ENCODE data around the gene TMEM114. TPM values are rescaled to one million over a fixed set of nuclear protein-coding genes. Genes with fewer than 3 reads are reported as not detected.
"Not testable (repeated sequence)": the region's sequence is repeated elsewhere in the genome, so short reads cannot be mapped to it uniquely, and the experiment has no call there.

Gene TMEM114
- total RNA-seq, 1 donor from 2014 or later: not detected

DNA sequence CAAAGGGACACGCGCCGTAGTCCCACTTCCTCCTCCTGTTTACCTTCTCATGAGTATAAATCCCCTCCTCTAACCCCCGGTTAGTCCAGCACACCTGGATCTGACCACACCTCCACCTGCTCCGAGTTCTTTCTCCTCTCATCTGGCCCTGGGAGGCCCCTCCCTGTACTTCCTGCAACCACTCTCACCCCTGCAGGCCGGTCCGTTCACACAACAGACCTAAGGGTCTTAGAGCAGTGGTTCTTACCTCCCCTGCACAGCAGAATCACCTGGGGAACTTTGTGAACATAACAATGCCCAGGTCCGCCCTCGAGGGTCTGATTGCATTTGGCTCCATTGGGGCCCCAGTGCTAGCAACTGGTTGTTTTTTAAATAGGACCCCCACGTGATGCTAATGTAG is 24.8 kb downstream of the TMEM114 start:
- Mint-ChIP-seq H3K36me3 (ENCODE audit: low read depth) (no peaks in the 10 kb centered on the region), H3K4me3 (ENCODE audit: low read depth) (no peak overlapping the region), H3K27me3 (ENCODE audit: low read depth) (no peaks in the 10 kb centered on the region), H3K4me1 (ENCODE audit: low read depth) (peaks cover 6% of the 10 kb centered on the region), H3K27ac (no peak overlapping the region), H3K9me3 (peaks cover 3% of the 10 kb centered on the region)
- no peak for DNase-seq (ENCODE audit: low spot score)
- intact Hi-C loops (cut with micrococcal nuclease): loop anchor here (5.0 kb wide), 1 partner anchor 57 kb away; the partner anchor contains the start of gene METTL22

DNA sequence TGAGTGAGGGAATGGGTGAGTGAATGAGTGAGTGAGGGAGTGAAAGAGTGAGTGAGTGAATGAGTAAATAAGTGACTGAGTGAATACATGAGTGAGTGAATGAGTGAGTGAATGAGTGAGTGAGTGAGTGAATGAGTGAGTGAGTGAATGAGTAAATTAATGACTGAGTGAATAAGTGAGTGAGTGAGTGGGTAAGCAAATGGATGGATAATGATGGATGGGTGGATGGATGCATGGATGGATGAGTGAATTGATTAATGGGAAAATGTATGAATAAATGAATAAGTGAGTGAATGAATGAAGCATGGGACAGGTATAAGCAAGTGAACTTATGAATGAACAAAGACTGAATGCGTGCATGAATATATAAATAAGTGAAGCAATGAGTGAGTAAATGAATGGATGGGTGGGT is 25.4 kb downstream of the TMEM114 start:
- no peak overlapping the region for H3K4me3 Mint-ChIP-seq (ENCODE audit: low read depth)
- intact Hi-C loops (cut with micrococcal nuclease): loop anchor here (5.0 kb wide), 1 partner anchor 57 kb away; the partner anchor contains the start of gene METTL22
- H3K9me3 Mint-ChIP-seq: peaks cover 5% of the 10 kb centered on the region
- DNase-seq (ENCODE audit: low spot score): no peak
- H3K27ac Mint-ChIP-seq: no peak overlapping the region
- H3K36me3 Mint-ChIP-seq (ENCODE audit: low read depth): no peaks in the 10 kb centered on the region
- H3K27me3 Mint-ChIP-seq (ENCODE audit: low read depth): no peaks in the 10 kb centered on the region
- peaks cover 6% of the 10 kb centered on the region for H3K4me1 Mint-ChIP-seq (ENCODE audit: low read depth)

DNA sequence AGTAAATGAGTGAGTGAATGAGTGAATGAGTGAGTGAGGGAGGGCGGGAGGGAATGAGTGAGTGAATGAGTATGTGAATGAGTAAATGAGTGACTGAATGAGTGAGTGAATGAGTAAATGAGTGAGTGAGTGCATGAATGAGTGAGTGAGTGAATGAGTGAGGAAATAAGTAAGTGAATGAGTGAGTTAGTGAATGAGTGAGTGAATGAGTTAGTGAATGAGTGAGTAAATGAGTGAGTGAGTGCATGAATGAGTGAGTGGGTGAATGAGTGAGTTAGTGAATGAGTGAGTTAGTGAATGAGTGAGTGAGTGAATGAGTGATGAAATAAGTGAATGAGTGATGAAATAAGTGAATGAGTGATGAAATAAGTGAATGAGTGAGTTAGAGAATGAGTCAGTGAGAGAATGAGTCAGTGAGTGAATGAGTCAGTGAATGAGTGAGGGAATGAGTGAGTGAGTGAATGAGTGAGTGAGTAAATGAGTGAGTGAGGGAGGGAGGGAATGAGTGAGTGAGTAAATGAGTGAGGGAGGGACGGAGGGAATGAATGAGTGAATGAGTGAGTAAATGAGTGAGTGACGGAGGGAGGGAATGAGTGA is 26.3 kb downstream of the TMEM114 start:
- H3K27ac Mint-ChIP-seq; DNase-seq (ENCODE audit: low spot score); H3K4me3 Mint-ChIP-seq (ENCODE audit: low read depth); intact Hi-C loops (cut with micrococcal nuclease); H3K4me1 Mint-ChIP-seq (ENCODE audit: low read depth); H3K27me3 Mint-ChIP-seq (ENCODE audit: low read depth); H3K9me3 Mint-ChIP-seq; H3K36me3 Mint-ChIP-seq (ENCODE audit: low read depth): not testable (repeated sequence)

DNA sequence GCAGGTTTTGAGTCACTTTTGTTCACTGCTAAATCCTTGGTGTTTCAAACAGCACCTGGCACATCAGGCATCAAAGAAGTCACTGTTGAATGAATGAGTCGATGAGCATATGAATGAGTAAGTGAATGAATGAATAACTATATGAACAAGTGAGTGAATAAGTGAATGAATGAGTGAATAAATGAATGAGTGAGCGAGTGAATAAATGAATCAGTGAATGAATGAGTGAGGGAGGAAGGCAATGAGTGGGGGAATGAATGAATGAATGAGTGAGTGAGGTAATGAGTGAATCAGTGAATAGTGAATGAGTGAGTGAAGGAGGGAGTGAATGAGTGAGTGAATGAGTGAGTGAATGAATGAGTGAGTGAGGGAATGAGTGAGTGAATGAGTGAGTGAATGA is 28.8 kb downstream of the TMEM114 start:
- Mint-ChIP-seq H3K27me3 (ENCODE audit: low read depth) (no peaks in the 10 kb centered on the region), H3K4me1 (ENCODE audit: low read depth) (no peaks in the 10 kb centered on the region), H3K9me3 (peaks cover 5% of the 10 kb centered on the region), H3K4me3 (ENCODE audit: low read depth) (no peak overlapping the region), H3K27ac (no peak overlapping the region), H3K36me3 (ENCODE audit: low read depth) (no peaks in the 10 kb centered on the region)
- intact Hi-C loops (cut with micrococcal nuclease): no loop called here
- DNase-seq (ENCODE audit: low spot score): no peak

DNA sequence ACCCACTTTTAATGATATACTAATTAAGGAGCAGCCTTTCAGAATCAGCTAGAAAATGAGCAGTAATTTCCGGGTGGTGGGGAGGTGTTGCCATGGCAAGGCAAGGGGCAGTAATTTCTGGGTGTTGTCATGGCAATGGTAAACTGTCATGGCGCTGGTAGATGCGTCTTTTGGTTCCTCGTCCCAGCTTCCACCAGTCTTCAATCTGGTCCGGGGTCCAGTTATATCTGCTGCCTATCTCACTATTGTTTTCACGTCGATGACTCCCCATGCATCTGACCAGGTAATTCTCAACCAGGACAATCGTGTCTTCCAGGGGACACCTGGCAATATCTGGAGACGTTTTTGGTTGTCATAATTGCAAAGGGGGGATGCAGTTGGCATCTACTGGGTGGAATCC is 34.9 kb downstream of the TMEM114 start:
- peaks cover 1% of the 10 kb centered on the region for H3K9me3 Mint-ChIP-seq
- no peak for DNase-seq (ENCODE audit: low spot score)
- no peaks in the 10 kb centered on the region for H3K36me3 Mint-ChIP-seq (ENCODE audit: low read depth)
- intact Hi-C loops (cut with micrococcal nuclease): no loop called here
- H3K4me3 Mint-ChIP-seq (ENCODE audit: low read depth): no peak overlapping the region
- no peaks in the 10 kb centered on the region for H3K27me3 Mint-ChIP-seq (ENCODE audit: low read depth)
- peaks cover 2% of the 10 kb centered on the region for H3K4me1 Mint-ChIP-seq (ENCODE audit: low read depth)
- no peak overlapping the region for H3K27ac Mint-ChIP-seq

DNA sequence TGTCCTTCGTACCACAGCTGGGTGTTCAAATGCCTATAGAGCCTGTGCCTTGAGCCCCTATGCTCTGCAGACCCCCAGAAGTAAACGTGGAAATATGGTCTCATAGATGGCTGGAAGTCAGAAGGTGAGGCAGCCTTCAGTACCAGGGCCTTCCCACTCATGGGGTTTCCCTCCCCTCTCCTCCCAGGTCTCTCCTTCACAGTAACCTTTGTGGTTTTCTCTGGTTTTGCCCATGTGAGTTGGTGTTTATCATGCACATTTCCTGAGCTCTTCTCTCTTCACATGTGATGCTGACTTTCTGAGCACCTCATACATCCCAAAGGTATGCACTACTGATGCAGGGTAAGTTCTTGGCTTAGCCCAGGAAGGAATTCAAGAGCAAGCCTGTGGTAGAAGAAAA is 35.4 kb downstream of the TMEM114 start:
- Mint-ChIP-seq H3K27me3 (ENCODE audit: low read depth) (no peaks in the 10 kb centered on the region), H3K9me3 (no peaks in the 10 kb centered on the region), H3K27ac (no peak overlapping the region), H3K4me3 (ENCODE audit: low read depth) (no peak overlapping the region), H3K4me1 (ENCODE audit: low read depth) (peaks cover 2% of the 10 kb centered on the region), H3K36me3 (ENCODE audit: low read depth) (no peaks in the 10 kb centered on the region)
- intact Hi-C loops (cut with micrococcal nuclease): no loop called here
- no peak for DNase-seq (ENCODE audit: low spot score)

DNA sequence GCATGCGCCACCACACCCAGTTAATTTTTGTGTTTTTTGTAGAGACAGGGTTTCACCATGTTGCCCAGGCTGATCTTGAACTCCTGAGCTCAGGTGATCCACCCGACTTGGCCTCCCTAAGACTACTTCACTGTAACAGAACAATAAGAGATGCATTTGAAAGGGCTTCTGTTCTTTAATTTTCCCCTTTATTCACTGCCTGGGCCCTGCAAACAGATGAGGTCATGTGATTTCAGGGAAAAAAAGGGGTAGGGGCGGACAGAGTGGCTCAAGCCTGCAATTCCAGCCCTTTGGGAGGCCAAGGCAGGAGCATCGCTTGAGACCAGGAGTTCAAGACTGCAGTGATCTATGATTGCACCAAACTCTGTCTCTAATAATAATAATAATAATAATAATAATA is 36.3 kb downstream of the TMEM114 start:
- peaks cover 2% of the 10 kb centered on the region for H3K4me1 Mint-ChIP-seq (ENCODE audit: low read depth)
- H3K36me3 Mint-ChIP-seq (ENCODE audit: low read depth): no peaks in the 10 kb centered on the region
- intact Hi-C loops (cut with micrococcal nuclease): no loop called here
- no peak overlapping the region for H3K4me3 Mint-ChIP-seq (ENCODE audit: low read depth)
- H3K27ac Mint-ChIP-seq: no peak overlapping the region
- no peaks in the 10 kb centered on the region for H3K9me3 Mint-ChIP-seq
- H3K27me3 Mint-ChIP-seq (ENCODE audit: low read depth): no peaks in the 10 kb centered on the region
- no peak for DNase-seq (ENCODE audit: low spot score)

DNA sequence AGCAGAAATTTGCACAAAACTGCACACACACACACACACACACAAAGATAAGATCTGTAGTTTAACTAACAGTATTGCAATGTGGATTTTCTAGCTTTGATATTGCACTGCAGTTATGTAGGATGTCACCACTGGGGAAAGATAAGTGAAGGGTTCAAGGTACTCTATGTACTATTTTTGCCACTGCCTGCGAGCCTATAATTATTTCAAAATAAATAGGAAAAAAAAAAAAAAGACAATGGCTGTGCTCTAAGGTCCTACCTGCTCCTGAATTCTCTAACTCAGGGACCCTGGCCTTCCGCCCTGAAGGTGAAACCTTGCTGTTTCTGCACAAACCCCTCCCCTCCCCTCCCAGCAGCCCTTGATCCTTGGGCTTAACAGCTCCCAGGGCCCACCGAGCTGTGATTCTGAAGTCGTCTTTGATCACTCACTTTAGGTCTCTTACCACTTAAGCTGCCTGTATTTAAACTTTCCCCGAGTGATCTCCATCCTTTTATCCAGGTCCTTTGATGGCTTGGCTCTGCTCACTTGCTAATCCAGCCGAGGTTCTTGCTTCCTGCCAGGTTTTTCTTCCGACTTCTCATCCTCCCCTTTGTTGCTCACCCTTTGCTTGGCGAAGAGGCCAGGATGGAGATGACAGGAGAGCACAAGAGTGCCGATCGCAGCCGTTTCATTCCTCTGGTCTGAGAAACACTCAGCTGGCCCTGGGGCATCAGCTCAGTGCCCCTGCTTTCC is 37.7 kb downstream of the TMEM114 start:
- DNase-seq (ENCODE audit: low spot score): no peak
- Mint-ChIP-seq H3K27me3 (ENCODE audit: low read depth) (no peaks in the 10 kb centered on the region), H3K9me3 (no peaks in the 10 kb centered on the region), H3K4me3 (ENCODE audit: low read depth) (no peak overlapping the region), H3K36me3 (ENCODE audit: low read depth) (no peaks in the 10 kb centered on the region), H3K4me1 (ENCODE audit: low read depth) (peaks cover 2% of the 10 kb centered on the region), H3K27ac (no peak overlapping the region)
- intact Hi-C loops (cut with micrococcal nuclease): no loop called here

DNA sequence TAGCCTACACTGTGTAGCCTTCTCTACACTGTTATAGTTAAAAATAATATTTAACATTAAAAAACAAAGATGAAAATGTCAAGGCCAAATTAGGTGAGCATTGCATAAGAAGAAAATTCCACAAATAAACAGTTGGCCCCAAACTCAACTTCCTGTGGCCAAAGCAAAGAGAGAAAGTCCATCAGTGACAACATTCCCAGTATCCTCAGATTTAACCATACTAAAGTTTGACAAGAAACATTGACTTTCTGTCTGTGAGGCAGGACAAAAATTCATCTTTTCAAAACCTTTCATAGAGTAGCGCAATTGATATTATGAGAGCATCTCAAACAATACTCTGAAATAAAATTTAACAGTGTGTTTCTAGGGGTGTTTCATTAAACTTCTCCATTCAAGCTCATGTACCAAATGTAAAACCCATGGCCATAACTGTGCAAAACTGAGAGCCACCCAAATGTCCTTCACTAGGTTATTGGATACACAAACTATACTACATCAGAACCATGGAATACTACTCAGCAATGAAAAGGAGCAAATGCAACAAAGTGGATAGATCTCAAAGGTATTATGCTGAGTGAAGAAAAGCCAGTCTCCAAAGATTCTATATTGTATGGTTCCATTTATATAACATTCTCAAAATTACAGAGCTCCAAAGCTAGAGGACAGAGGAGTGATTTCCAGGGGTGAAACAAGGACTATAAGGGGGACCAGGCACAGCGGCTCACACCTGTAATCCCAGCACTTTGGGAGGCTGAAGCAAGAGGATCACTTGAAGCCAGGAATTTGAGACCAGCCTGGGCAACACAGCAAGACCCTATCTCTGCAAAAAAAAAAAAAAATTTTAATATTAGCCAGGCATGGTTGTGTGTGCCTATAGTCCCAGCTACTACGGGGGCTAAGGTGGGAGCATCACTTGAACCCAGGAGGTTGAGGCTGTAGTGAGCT is 38.7 kb downstream of the TMEM114 start:
- no peaks in the 10 kb centered on the region for H3K36me3 Mint-ChIP-seq (ENCODE audit: low read depth)
- no peak for DNase-seq (ENCODE audit: low spot score)
- no peaks in the 10 kb centered on the region for H3K27me3 Mint-ChIP-seq (ENCODE audit: low read depth)
- intact Hi-C loops (cut with micrococcal nuclease): no loop called here
- no peaks in the 10 kb centered on the region for H3K9me3 Mint-ChIP-seq
- peaks cover 2% of the 10 kb centered on the region for H3K4me1 Mint-ChIP-seq (ENCODE audit: low read depth)
- H3K27ac Mint-ChIP-seq: no peak overlapping the region
- H3K4me3 Mint-ChIP-seq (ENCODE audit: low read depth): no peak overlapping the region

DNA sequence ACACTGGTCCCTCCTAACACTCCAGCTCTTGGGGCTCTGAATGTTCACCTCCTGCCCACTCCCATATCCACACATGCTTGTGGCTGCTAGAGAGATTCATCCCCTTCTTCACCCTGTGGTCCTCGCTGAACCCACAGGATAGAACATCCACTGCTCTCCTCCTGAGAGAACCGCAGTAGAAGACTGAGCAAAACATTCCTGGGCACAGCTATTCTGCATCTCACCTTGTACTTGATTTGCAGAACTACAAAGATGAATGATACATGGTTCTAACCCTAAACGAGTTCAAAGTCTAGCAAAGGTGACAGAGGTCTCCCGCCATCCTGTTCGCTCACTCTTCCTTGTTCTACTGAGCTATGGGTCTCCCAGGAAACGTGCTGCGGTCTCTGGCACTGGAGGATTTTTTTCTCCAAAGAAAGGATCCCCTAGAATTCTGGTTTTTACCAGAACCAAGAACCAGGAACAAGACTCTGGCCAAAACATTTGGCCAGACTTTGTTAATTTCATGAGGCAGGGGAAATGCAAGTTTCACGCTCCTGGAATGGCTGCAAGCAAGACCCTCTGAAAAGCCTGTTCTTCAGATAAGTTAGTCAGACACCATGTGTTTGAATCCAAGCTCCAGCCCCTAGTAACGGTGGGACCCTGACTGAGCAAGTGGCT is 39.5 kb downstream of the TMEM114 start:
- no peak overlapping the region for H3K4me3 Mint-ChIP-seq (ENCODE audit: low read depth)

DNA sequence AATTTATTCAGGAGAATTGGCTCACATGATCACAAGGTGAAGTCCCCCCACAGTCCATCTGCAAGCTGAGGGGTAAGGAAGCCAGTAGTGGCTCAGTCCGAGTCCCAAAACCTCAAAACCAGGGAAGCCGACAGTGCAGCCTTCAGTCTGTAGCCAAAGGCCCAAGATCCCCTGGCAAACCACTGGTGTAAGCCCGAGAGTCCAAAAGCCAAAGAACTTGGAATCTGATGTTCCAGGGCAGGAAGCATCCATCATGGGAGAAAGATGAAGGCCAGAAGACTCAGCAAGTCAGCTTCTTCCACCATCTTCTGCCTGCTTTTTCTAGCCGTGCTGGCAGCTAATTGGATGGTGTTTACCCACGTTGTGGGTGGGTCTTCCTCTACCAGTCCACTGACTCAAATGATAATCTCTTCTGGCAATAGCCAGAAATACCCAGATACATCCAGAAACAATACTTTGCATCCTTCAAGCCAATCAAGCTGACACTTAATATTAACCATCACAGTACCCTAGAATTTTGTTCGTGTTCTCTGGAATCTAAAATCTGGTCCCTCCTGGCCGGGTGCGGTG is 40.4 kb downstream of the TMEM114 start:
- Mint-ChIP-seq H3K27me3 (ENCODE audit: low read depth) (no peaks in the 10 kb centered on the region), H3K36me3 (ENCODE audit: low read depth) (no peaks in the 10 kb centered on the region), H3K9me3 (no peaks in the 10 kb centered on the region), H3K27ac (no peak overlapping the region), H3K4me1 (ENCODE audit: low read depth) (peaks cover under 1% of the 10 kb centered on the region), H3K4me3 (ENCODE audit: low read depth) (no peak overlapping the region)
- intact Hi-C loops (cut with micrococcal nuclease): no loop called here
- DNase-seq (ENCODE audit: low spot score): no peak

More for the DNA sequence above, 39.5 kb downstream of the TMEM114 start:
- no peak for DNase-seq (ENCODE audit: low spot score)
- intact Hi-C loops (cut with micrococcal nuclease): no loop called here
- no peak overlapping the region for H3K27ac Mint-ChIP-seq
- no peaks in the 10 kb centered on the region for H3K9me3 Mint-ChIP-seq
- no peaks in the 10 kb centered on the region for H3K27me3 Mint-ChIP-seq (ENCODE audit: low read depth)
- peaks cover 2% of the 10 kb centered on the region for H3K4me1 Mint-ChIP-seq (ENCODE audit: low read depth)
- H3K36me3 Mint-ChIP-seq (ENCODE audit: low read depth): no peaks in the 10 kb centered on the region

DNA sequence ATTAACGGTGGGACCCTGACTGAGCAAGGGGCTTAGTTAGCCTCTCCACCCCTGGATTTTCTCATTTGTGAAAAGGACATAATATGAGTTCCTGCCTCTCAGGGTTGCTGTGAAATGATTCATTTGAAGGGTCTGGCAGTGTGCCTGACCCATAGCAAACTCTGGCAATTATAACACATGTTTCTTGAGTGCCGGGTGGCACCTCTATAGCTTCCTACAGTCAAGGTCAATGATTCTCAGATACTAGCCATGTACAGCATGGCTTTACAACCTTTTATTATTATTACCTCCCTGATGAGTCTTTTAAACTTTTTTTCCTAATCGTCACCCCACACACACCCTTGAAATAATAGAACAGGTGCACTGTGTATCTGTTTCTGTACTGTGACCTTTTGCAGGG is 42.1 kb downstream of the TMEM114 start:
- no peak for DNase-seq (ENCODE audit: low spot score)
- no peaks in the 10 kb centered on the region for H3K27me3 Mint-ChIP-seq (ENCODE audit: low read depth)
- H3K4me1 Mint-ChIP-seq (ENCODE audit: low read depth): no peaks in the 10 kb centered on the region
- no peaks in the 10 kb centered on the region for H3K9me3 Mint-ChIP-seq
- intact Hi-C loops (cut with micrococcal nuclease): no loop called here
- H3K4me3 Mint-ChIP-seq (ENCODE audit: low read depth): no peak overlapping the region
- no peaks in the 10 kb centered on the region for H3K36me3 Mint-ChIP-seq (ENCODE audit: low read depth)
- H3K27ac Mint-ChIP-seq: no peak overlapping the region
